ENCODE measurements around the gene NRAP. TPM values are rescaled to one million over a fixed set of nuclear protein-coding genes. Genes with fewer than 3 reads are reported as not detected.

Gene NRAP
- total RNA-seq, 1 donor: not detected

GRCh38 chr10:113540845-113541548 is 122.8 kb downstream of the NRAP start:
- DNase-seq (ENCODE audit: low read depth in 2 of 3, low spot score in 2 of 3): no peak

GRCh38 chr10:113539789-113540188 is 124.1 kb downstream of the NRAP start:
- DNase-seq (ENCODE audit: low read depth in 2 of 3, low spot score in 2 of 3): no peak

Other genes with a start within 250 kb of the NRAP start
- 0.27 TPM for gene HABP2, start 111.0 kb downstream of the NRAP start, total RNA-seq
- 8.6 TPM for gene CASP7, start 15.9 kb upstream of the NRAP start, total RNA-seq
- gene PLEKHS1, start 87.6 kb upstream of the NRAP start, total RNA-seq: not detected
- gene DCLRE1A, start 190.0 kb upstream of the NRAP start, total RNA-seq: 3.8 TPM
- gene NHLRC2, start 190.6 kb upstream of the NRAP start, total RNA-seq: 12.1 TPM